HG02798 (cell line): ENCODE results near the gene ACTA2.

Experiments
- ATAC-seq: cut with Tn5 transposase; IDR thresholded peaks from one replicate; pipeline ENCODE4 v1.9.1; 2021; ENCODE audit warnings: mild to moderate bottlenecking; ENCODE audit not compliant: unreplicated experiment, poor library complexity

The ACTA2 gene

DNA sequence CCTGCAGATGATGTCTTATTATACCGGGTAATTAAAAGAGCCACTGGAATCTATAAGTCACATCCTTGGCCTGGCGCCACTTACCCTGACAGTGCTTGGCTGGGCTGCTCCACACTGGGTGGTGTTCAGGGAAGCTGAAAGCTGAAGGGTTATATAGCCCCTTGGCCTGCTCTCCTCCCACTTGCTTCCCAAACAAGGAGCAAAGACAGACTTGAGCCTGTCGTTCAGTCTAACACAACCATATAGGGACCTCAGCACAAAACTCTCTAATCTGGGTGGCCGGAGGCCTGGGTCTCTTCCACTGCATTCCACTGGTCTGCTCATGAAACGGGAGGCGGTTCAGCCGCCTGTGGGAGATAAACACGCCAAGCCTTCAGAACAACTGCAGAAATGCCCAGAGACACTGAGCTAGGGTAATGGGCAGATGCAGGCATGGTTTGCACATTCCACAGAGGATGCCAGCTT, at the start of gene ACTA2:
Gene ACTA2 (minus strand): TSS at position 127 of the 465 bp plus-strand sequence. CDS start 3,843 bp downstream, outside the sequence.
- ATAC-seq = no peak

DNA sequence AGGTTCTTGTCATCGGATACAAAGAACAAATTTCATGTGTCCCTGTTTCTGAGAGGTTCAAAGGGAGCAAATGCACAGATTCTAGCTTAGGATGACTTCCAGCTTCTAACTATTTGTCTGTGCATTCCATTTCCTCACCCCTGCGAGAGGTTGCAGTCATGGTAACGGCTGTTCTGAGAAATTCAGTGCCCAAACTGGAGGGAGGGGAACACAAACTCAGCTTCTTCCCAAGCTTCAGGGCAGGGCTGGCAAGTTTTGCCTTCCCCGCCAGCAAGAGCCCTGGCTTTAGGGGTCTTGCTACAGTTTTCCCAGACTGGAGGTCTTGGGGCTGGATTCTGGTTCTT, 49.1 kb upstream of the ACTA2 start:
- no peak for ATAC-seq

DNA sequence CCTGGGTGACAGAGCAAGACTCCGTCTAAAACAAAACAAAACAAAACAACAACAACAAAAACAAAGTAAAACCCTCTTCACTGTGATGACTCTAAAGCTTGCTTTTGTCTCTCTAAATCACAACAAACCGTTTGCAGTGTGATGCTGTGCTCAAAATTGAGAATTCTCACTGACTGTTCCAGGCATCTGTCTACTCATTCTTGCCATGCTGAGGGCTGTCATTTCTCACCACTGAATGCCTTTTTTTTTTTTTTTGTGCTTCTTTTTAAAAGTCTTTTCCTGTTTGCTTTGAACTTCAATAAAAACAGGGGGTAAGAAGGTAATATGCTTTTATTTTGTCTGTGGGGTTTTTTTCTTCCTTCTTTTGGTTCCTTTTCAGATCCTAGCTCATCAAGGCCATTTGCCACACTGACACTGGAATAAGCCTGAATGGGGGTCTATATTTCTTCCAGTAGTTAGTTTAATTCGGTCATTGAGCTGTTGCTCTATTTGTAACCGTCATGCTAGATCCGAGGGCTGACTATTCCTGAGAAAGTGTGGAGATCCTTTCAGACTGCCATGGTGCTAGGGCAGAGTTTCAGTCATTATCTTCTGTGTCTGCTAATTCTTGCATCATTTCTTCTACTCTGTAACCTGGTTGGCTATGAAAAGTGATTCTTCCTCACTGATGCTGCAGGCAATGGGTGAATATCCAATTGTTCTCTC, 48.6 kb upstream of the ACTA2 start:
- no peak for ATAC-seq

DNA sequence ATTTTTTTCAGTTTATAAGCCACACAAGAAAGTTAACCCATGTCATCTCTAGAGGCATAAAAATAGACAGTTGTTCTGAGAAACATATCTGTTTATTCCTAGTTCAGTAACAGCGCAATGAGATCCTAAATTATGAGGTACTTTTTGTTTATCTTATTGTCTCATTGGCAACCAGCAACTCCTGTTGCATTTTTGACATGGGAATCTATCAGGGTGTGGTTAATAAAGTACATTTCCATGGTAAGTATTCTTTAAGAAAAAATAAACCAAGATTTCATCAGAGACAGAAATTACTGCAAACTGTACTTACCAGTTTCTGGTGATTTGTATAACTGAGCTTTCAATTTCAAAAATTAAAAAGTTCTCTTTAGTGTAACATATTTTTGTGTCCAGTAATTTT, 47.1 kb upstream of the ACTA2 start:
- ATAC-seq = no peak

DNA sequence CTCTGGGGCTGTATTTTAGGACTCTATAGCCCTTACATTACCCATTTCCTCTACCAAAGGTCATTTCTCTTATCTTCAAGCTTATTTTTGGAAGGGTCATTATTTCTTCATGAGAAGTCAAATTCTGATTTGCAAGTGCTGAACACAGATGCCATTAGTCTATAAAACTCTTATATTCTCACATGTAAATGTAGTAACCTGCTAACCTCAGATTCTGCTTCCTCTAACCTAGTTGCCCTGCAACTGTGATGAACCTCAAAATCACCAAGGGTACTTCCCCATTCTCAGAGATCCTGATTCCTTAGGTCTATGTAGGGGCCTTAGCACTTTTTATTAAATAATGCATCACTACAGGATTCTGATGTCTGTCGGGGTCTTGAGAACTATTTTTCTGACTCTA, 44.4 kb upstream of the ACTA2 start:
- peak; percentile 57 for ATAC-seq

DNA sequence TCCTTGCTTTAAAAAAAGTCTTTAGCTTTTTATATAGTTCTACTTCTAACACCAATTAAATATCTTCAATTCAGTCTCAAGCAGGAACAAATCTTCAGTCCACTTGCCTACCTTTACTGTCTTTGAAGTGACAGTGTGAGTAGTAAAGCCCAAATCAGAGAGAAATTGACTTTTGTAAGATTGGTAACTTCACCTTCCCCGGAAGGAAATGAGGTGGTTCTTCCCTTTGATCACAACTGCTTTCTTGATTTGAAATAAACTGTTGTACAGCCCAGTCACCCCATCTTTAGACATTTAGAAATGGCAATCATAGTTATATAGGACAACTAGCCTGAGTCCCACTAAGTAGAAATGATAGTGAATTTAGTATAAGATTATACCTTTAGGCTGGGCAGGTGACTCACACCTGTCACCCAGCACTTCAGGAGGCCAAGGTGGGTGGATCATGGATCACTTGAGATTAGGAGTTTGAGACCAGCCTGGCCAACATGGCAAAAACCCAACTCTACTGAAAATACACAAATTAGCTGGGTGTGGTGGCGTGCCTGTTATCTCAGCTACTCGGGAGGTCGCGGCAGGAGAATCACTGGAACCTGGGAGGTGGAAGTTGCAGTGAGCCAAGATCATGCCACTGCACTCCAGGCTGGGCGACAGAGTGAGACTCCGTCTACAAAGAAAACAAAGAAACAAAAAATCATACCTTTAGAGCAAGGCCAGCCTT, 42.7 kb upstream of the ACTA2 start:
- no peak for ATAC-seq

DNA sequence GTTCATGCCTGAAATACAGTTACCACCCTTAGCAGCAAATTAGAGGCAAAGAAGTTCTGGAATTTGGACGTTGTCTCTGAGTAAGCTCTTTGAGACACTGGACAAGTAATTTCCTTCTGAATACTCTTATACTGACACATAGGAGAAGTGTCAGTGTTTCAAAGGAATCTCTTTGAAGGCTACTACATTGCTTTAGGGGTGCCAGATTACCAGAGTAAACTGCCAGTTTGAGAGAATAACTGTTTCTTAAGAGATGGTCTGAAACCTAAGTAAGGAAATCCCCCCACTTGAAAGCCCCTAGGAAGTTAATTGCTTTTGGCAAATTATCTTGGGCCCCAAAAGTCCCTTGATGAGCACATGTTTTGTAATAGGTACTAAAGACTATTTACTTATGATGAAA, 41.4 kb upstream of the ACTA2 start:
- no peak for ATAC-seq

DNA sequence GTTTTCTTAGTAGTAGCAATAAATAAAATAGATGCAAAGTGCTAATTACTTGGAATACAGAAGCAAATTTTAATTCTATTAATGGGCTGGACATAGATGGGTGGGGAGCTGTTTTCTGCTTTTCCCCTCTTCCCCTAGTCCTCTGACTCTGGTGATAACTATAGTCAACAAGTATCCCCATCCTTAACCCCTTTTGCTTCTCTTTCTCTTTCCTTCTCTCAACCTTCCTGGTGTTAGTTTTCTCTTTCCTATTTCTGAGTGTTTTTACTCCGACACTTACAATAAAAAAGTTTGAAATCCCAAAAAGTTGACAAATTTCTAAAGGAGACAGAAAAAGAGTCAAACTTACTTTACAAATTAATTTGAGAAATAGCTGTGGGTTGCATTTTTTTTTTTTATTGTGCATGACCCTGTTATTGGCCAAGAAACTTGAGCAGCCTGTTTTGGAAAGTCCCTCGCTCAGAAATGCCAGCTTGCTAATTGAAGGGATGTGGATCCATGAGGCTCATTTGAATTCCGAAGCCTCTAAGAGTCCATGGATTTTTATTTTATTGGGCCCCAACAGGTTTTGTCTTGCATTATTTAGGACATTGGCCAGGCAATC, 40.5 kb upstream of the ACTA2 start:
- no peak for ATAC-seq

DNA sequence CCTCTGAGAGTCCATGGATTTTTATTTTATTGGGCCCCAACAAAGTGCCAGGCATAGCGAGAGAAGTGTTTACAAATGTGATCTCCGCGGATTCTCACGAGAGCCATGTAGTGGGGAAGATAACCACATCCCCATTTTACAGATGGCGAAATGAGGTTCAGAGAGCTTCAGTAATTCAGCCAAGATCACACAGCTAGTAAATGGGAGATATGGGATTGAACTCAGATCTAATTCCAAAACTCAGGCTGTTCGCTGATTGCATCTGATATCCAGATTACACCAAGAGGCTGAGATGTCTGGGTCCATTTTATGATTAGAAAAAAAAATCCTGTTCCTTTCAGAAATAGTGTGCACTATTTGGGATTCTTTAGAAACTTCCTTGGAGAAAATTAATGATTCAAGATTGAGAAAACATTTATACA, 39.3 kb upstream of the ACTA2 start:
- no peak for ATAC-seq

DNA sequence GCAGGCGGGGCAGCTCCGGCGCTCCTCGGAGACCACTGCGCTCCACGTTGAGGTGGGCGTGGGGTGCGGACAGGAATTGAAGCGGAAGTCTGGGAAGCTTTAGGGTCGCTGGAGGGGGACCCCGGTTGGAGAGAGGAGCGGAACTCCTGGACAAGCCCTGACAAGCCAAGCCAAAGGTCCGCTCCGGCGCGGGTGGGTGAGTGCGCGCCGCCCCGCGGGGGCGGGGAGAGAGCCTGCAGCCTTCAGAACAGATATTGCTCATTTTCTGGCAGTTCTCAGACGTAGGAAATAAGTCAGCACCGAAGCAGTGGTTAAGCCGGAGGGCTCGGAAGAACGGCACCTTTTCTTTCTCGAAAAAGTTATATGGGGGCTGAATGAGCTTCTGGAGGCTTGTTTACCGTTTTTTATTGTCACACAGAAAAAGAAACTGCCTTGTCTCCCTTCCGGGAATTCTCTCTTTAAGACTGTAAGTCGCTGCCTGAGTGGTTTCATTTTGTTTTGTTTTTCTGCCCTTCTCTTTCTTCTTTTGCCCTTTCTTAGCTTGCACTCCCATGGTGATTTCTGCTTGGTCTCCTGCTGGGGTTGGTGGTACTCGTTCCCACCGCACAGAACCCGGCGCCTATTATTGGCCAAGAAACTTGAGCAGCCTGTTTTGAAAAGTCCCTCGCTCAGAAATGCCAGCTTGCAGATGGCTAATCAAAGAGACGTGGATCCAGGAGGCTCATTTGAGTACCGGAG, 38.8 kb upstream of the ACTA2 start:
- peak; percentile 46 for ATAC-seq

DNA sequence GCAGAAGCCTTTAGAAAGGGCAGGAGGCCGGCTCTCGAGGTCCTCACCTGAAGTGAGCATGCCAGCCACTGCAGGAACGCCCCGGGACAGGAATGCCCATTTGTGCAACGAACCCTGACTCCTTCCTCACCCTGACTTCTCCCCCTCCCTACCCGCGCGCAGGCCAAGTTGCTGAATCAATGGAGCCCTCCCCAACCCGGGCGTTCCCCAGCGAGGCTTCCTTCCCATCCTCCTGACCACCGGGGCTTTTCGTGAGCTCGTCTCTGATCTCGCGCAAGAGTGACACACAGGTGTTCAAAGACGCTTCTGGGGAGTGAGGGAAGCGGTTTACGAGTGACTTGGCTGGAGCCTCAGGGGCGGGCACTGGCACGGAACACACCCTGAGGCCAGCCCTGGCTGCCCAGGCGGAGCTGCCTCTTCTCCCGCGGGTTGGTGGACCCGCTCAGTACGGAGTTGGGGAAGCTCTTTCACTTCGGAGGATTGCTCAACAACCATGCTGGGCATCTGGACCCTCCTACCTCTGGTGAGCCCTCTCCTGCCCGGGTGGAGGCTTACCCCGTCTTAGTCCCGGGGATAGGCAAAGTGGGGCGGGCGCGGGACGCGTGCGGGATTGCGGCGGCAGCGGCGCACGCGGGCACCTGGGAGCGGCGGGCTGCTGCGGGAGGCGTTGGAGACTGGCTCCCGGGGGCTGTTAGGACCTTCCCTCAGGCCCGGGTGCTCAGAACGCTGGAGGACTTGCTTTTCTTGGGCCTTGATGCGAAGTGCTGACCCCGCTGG, 38.0 kb upstream of the ACTA2 start, which contains the start of gene FAS:
Gene FAS (plus strand): TSS at position 415 of the 777 bp plus-strand sequence. CDS start 79 bp downstream, at position 494.
- ATAC-seq = peak; percentile 72

DNA sequence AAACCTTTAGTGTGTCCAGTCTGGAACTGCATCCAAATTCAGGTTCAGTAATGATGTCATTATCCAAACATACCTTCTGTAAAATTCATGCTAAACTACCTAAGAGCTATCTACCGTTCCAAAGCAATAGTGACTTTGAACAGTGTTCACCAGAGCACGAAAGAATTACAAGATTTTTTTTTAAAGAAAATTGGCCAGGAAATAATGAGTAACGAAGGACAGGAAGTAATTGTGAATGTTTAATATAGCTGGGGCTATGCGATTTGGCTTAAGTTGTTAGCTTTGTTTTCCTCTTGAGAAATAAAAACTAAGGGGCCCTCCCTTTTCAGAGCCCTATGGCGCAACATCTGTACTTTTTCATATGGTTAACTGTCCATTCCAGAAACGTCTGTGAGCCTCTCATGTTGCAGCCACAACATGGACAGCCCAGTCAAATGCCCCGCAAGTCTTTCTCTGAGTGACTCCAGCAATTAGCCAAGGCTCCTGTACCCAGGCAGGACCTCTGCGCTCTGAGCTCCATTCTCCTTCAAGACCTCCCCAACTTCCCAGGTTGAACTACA, 37.3 kb upstream of the ACTA2 start:
- ATAC-seq = peak; percentile 2

DNA sequence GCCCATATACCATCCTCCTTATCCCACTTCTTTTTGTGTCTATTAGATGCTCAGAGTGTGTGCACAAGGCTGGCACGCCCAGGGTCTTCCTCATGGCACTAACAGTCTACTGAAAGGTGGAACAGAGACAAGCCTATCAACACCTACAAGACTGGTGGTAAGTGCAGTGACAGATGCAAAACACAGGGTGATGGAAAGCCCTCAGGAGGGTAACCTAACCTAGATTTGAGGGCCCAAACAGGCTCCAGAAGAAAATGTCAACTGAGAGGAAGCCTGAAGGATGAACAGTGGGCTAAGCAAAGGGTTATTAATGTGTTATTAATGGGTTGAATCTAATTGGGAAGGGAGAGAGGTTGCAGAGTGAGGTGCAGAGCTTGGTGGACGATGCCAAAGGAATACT, 36.9 kb upstream of the ACTA2 start:
- ATAC-seq = no peak

DNA sequence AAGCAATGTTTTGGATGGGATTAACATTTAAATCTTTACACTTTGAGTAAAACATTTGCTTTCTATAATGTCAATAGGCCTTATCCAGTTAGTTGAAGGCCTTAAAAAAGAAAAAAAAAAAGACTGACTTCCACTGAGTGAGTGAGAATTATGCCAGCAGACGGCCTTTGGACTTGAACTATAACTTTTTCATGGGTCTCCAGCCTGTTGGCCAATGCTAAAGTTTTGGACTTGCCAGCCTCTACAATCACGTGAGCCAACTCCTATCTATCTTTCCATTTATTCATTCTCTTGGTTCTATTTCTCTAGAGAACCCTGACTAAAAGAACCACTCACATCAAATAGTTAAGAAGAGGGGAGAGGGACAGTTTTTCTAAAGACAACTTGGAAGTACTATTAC, 35.3 kb upstream of the ACTA2 start:
- no peak for ATAC-seq

DNA sequence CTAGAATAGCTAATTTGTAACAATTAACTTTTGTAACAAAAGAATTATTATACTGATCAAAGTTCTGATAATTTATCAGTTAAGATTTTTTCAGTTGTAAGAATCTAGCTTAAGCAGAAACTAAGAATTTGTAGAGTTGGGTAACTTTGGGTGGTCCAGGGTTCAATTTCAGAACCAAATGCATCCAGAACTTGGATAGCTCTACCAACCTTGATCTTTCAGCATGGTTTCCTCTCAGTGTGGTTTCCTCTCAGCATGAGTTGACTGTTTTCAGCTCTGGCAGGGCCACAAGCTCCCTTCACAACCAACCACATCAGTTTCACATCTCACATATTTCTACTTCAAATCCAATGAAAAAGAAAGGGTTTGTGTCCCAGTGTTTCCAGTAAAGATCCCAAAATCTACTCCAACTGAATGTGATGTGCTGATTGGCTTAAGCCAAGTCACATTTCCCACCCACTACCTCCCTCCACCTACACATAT, 34.7 kb upstream of the ACTA2 start:
- ATAC-seq = no peak

DNA sequence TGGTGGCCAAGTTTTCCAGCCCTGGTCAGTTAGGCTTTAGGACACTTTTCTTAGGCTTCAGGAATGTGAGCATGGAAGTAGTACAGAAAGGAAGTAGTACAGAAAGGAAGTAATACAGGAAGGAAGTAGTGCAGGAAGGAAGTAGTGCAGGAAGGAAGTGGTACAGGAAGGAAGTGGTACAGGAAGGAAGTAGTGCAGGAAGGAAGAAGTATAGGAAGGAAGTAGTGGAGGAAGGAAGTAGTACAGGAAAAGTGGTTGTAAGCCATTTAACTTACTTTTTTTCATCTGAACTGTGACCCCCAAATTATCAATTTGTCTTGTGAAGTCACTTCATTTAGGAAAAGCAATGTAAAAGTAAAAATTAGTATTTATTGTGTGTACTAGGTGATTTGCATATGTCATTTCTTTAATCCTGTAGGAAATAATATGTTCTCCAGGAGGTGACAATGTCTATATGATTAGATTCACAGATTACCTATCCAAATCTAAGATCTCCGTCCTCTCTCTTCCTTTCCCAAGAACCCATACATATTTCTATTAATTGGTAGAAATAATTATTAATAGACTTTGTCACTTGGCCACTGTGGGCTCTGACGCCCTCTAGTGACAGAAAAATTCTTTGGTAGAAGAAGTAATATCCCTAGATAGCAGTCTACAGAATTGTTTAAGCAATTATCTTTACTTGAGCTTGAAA, 34.1 kb upstream of the ACTA2 start:
- no peak for ATAC-seq

DNA sequence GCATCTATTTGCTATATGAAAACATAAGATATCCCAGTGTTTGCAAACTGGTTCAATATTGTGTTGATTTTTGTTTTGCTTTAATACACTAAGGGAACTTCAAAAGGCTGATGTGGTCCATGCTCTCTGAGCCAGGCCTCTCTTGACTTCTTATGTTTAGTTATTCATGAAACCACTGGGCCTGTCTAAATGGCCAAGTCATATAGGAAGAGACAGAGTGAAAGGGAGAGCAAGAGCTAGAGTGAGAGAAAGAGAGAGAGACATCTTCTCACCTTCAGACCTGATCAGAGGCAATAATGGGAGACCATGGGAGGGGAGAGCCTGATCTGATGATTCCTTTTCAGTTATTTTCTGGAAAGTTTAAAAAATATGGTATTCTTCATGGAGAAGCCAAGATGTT, 32.0 kb upstream of the ACTA2 start:
- ATAC-seq = no peak

DNA sequence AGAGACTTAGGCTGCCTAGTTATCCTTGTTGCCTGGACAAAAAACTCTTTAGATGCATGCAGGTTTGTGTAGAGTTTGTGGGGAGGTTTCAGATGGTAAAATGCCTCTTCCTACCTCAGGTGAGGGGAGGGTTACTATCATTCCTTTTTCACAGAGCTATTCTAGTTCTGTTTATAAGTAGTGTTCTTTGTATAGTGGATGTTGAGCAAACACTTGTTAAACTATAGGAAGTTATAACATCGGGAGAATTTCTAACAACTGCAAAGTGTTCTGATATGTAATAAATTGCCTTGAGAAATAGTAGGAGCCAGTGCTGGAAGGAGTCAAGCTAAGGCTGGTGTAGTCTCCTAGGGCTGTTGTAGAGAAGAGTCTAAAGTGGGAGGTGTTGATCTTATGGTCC, 31.4 kb upstream of the ACTA2 start:
- no peak for ATAC-seq

DNA sequence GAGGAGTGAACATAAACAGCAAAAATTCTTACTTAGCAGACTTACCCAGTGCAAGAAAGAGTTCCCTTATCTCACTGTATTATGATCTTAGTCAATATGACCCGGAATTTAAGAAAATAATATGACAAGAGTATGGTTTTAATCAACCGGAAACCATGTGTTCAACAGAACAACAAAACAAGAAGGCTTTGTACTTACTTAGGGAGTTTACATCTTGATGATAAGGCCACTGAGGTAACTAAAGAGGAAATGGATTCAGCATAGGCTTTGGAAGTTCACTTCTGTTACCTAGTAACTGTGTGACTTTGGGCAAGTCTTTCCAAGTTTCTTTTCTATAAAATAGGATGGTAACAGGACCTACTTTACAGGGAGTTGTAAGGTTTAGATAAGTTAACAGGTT, 30.6 kb upstream of the ACTA2 start:
- ATAC-seq = no peak
